A549 (cell line): ENCODE measurements around the gene TBC1D21. TPM values are rescaled to one million over a fixed set of nuclear protein-coding genes. Genes with fewer than 3 reads are reported as not detected.

ENCODE experiments used
- ATAC-seq, 2 experiments: fragments of 200-7000 bp in 1 of 2; fragments of >200 bp in 1 of 2; cut with Nextera tagmentation in 1 of 2; cut with Tn5 transposase in 1 of 2; 3 replicates each; pipeline versions ENCODE4 v1.8.0 to v1.9.1; 2018 to 2020; ENCODE audit warnings: mild to moderate bottlenecking in 1 of 2, moderate library complexity in 1 of 2
- CTCF ChIA-PET: fragments of 300-600 bp; sonication (Branson Sonifier 250); formaldehyde crosslinking; extraction: SDS; loops from one replicate; lab custom pipeline; 2021; ENCODE audit warnings: antibody characterized with exemption, inconsistent platforms; lab: Yijun Ruan, JAX
- POLR2A ChIA-PET: fragments of 350-600 bp; formaldehyde crosslinking; extraction: SDS; loops from one replicate; lab custom pipeline; 2021; ENCODE audit warnings: antibody characterized with exemption, inconsistent platforms; lab: Yijun Ruan, JAX
- DNase-seq, 2 experiments: peaks; one replicate each; pipeline versions ENCODE4 v3.0.0 to v3.0.0-alpha.2; 2011 to 2016; ENCODE audit warnings: low read depth in 1 of 2, low spot score in 1 of 2
- FAIRE-seq: peaks from 2 replicates; lab custom pipeline; 2011; peaks lifted over from hg19 to GRCh38; lab: Jason Lieb, UNC
- H3K27ac ChIP-seq, 2 experiments: fragments of >200 bp; sonication (Bioruptor Twin); formaldehyde crosslinking; 3 replicates each; pipeline ENCODE4 v1.5.1; 2016 to 2017
- H3K4me1 ChIP-seq: fragments of >200 bp; sonication (Bioruptor Twin); formaldehyde crosslinking; 3 replicates; pipeline ENCODE4 v1.6.1; 2016
- H3K4me2 ChIP-seq: fragments of >200 bp; sonication (Bioruptor Twin); formaldehyde crosslinking; 3 replicates; pipeline ENCODE4 v1.6.1; 2016
- H3K4me3 ChIP-seq: fragments of >200 bp; sonication (Bioruptor Twin); formaldehyde crosslinking; 3 replicates; pipeline ENCODE4 v1.5.1; 2016
- H3K9me3 ChIP-seq: fragments of >200 bp; sonication (Bioruptor Twin); formaldehyde crosslinking; 3 replicates; pipeline ENCODE4 v1.6.1; 2016
- ATOH8 ChIP-seq: fragments of 250-450 bp; sonication (Bioruptor Pico); IDR thresholded peaks from 2 replicates; pipeline ENCODE4 v1.5.0; 2020; ENCODE audit warnings: low read depth, mild to moderate bottlenecking, moderate library complexity
- BHLHE40 ChIP-seq: IDR thresholded peaks from 2 replicates; pipeline ENCODE4 v1.6.1; 2012; ENCODE audit warnings: low read depth, low read length, inconsistent platforms
- CBX8 ChIP-seq: fragments of 200-600 bp; sonication (generic); IDR thresholded peaks from 2 replicates; pipeline ENCODE4 v1.6.1; 2016
- CHD2 ChIP-seq: fragments of 150-350 bp; IDR thresholded peaks from 2 replicates; pipeline ENCODE4 v1.6.1; 2014; ENCODE audit warnings: low read length; ENCODE audit not compliant: partially characterized antibody
- CHD4 ChIP-seq: fragments of 200-600 bp; sonication (generic); IDR thresholded peaks from 2 replicates; pipeline ENCODE4 v1.6.1; 2016; ENCODE audit warnings: antibody characterized with exemption, mild to moderate bottlenecking, borderline replicate concordance
- EHMT2 ChIP-seq: fragments of 200-600 bp; sonication (generic); IDR thresholded peaks from 2 replicates; pipeline ENCODE4 v1.6.1; 2016; ENCODE audit warnings: antibody characterized with exemption, low read depth, mild to moderate bottlenecking, moderate library complexity
- EP300 ChIP-seq, 2 experiments: fragments of >200 bp; sonication (Bioruptor Twin); formaldehyde crosslinking; IDR thresholded peaks; 2 replicates in 1 of 2; 3 replicates in 1 of 2; pipeline ENCODE4 v1.6.1; 2016 to 2017
- ESRRA ChIP-seq: fragments of 150-350 bp; IDR thresholded peaks from 2 replicates; pipeline ENCODE4 v1.6.1; 2014; ENCODE audit warnings: mild to moderate bottlenecking, low read length, borderline replicate concordance
- FOXS1 ChIP-seq: fragments of 250-450 bp; sonication (Bioruptor Pico); IDR thresholded peaks from 2 replicates; pipeline ENCODE4 v1.5.0; 2020; ENCODE audit warnings: mild to moderate bottlenecking, moderate library complexity
- HOXB13 ChIP-seq: fragments of 250-450 bp; sonication (Bioruptor Pico); IDR thresholded peaks from 2 replicates; pipeline ENCODE4 v1.5.0; 2020; ENCODE audit warnings: low read depth, mild to moderate bottlenecking, moderate library complexity
- JUNB ChIP-seq: fragments of >200 bp; sonication (Bioruptor Twin); formaldehyde crosslinking; IDR thresholded peaks from 2 replicates; pipeline ENCODE4 v1.6.1; 2016
- MYC ChIP-seq: IDR thresholded peaks from 2 replicates; pipeline ENCODE4 v1.6.1; 2012; ENCODE audit warnings: mild to moderate bottlenecking, inconsistent platforms, low read length, improper control_type of control experiment, borderline replicate concordance
- NFE2L2 ChIP-seq: fragments of 150-350 bp; conservative IDR thresholded peaks from 2 replicates; pipeline ENCODE4 v1.6.1; 2014; ENCODE audit warnings: low read length
- RARB ChIP-seq: fragments of 250-450 bp; sonication (Bioruptor Pico); IDR thresholded peaks from 2 replicates; pipeline ENCODE4 v1.8.0; 2021; ENCODE audit warnings: mild to moderate bottlenecking, moderate library complexity
- RCOR1 ChIP-seq: fragments of 150-350 bp; IDR thresholded peaks from 2 replicates; pipeline ENCODE4 v1.6.1; 2014; ENCODE audit warnings: antibody characterized with exemption, low read length, low read depth
- RFX5 ChIP-seq: fragments of 450-650 bp; IDR thresholded peaks from 2 replicates; pipeline ENCODE4 v1.7.1; 2014; ENCODE audit warnings: antibody characterized with exemption, mild to moderate bottlenecking, moderate library complexity
- SMC3 ChIP-seq: fragments of >200 bp; sonication (Bioruptor Twin); formaldehyde crosslinking; IDR thresholded peaks from 3 replicates; pipeline ENCODE4 v1.6.1; 2018; ENCODE audit warnings: inconsistent platforms
- TFCP2L1 ChIP-seq: fragments of 250-450 bp; sonication (Bioruptor Pico); IDR thresholded peaks from 2 replicates; pipeline ENCODE4 v1.5.0; 2021; ENCODE audit warnings: mild to moderate bottlenecking
- USF2 ChIP-seq: fragments of 450-650 bp; IDR thresholded peaks from 2 replicates; pipeline ENCODE4 v1.6.1; 2014; ENCODE audit warnings: antibody characterized with exemption
- ZSCAN20 ChIP-seq: fragments of 250-450 bp; sonication (Bioruptor Pico); IDR thresholded peaks from 2 replicates; pipeline ENCODE4 v1.8.0; 2022; ENCODE audit warnings: mild to moderate bottlenecking, moderate library complexity
- WGBS: methylation state at CpG from one replicate; pipeline ENCODE4 v1.1.6; 2017; ENCODE audit errors: missing lambda C conversion rate; 5-methylcytosine and 5-hydroxymethylcytosine counted together
- polyA plus RNA-seq, 4 experiments: library from polyadenylated mRNA; depleted of rRNA in 3 of 4; stranded (reverse); fragments of >200 nt; fragmentation: RNase III in 1 of 4; extraction: RNeasy Plus Mini Kit Qiagen cat#74134 plus additional on column Dnase treatment in 1 of 4; gene quantifications; 2 replicates in 3 of 4; 3 replicates in 1 of 4; pipeline ENCODE4 v1.2.3, GENCODE V29; 2011 to 2017

TBC1D21 gene
- polyA plus RNA-seq, 2 of the 4 experiments (the other 2 are of a cell fraction): not detected

DNA sequence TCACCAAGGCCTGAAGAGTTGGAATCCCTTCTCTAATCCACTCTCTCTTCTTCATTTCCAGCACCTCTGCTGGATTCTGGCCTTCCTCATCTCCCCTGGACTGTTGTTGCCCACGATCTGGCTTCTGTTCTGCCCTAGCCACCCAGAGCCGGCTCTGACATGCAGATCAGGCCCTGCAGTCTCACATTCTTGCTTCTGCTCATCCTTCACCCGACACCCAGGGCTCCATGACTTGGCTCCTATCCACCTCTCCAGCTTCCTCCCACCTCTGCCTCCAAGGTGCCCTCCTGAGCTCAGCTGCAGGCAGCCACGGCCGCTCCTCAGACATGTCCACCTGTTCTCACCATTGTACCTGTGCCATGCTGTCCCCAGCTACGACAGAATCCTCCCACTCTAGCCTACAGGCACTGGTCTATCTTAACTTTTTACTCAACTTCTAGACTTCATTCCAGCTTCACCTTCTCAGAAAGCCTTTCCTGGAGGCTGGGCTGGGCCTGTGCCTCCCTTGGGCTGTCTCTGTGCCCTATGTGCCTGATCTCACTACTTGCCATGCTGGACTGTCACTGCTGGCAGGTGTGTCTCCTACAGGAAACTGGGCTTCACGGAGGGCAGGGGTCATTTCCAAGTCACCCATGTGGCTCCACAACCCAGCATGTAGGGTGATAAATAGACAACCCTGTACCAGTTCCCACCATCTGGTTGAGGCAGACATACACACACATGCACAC lies 16.0 kb upstream of the TBC1D21 start (continued):
- TF ChIP-seq ZSCAN20 (CRISPR knock-in tag) (no peak), NFE2L2 (no peak), HOXB13 (CRISPR knock-in tag) (no peak), RFX5 (no peak), BHLHE40 (no peak), EP300 (IDR thresholded peaks at IDR 0.05) (no peak)

- H3K9me3 ChIP-seq: no peaks in the 10 kb centered on the region
- DNase-seq (no peak), FAIRE-seq (no peak), ATAC-seq (no peak)
- no peak for TF ChIP-seq MYC
- TF ChIP-seq CBX8: no peak
- TF ChIP-seq EHMT2: no peak
- no peak for TF ChIP-seq RARB (CRISPR knock-in tag)
- no peak for TF ChIP-seq RFX5
- TF ChIP-seq ESRRA: no peak
- no peak for TF ChIP-seq ATOH8 (CRISPR knock-in tag)
- no peak for TF ChIP-seq TFCP2L1
- TF ChIP-seq EP300 (IDR thresholded peaks at IDR 0.05): no peak
- no peak for TF ChIP-seq CHD2
- TF ChIP-seq CHD4: no peak
- TF ChIP-seq FOXS1: no peak
- H3K4me1 ChIP-seq: no peaks in the 10 kb centered on the region
- WGBS: 35% methylated on average over 3 of the region's 6 CpGs
- H3K4me2 ChIP-seq: no peak overlapping the region
- no peak overlapping the region for H3K4me3 ChIP-seq
- H3K27ac ChIP-seq: no peak overlapping the region
- ChIA-PET CTCF (interaction anchor here (1.6 kb wide), 1 partner anchor 23 kb away, joined by 3 read pairs; no protein-coding TSS in a partner anchor), POLR2A (no interaction called here)
Measured at GRCh38 chr15:73858062-73858461, 15.3 kb upstream of the TBC1D21 start.

- H3K4me3 ChIP-seq: no peak overlapping the region
- FAIRE-seq (no peak), DNase-seq (no peak)
- CTCF ChIA-PET: no interaction called here
- no peak for TF ChIP-seq SMC3
- no peak for TF ChIP-seq RCOR1
- no peak for TF ChIP-seq JUNB
- TF ChIP-seq, all 56 proteins: peak for 0
- Histone ChIP-seq H3K4me2 (no peak overlapping the region), H3K27ac (no peak overlapping the region), H3K9me3 (no peaks in the 10 kb centered on the region), H3K4me1 (no peaks in the 10 kb centered on the region)
- no peak for ATAC-seq
- POLR2A ChIA-PET: no interaction called here
- 21% methylated on average over 6 of the region's 6 CpGs for whole genome bisulfite sequencing
Measured at GRCh38 chr15:73862276-73862675, 11.1 kb upstream of the TBC1D21 start.

GRCh38 chr15:73865379-73865778 lies 8.0 kb upstream of the TBC1D21 start:
- H3K27ac ChIP-seq: no peak overlapping the region
- ATAC-seq (no peak), DNase-seq (no peak), FAIRE-seq (no peak)
- H3K4me1 ChIP-seq: no peaks in the 10 kb centered on the region
- H3K4me3 ChIP-seq: no peak overlapping the region
- ChIA-PET CTCF (interaction anchor here (1.0 to 1.7 kb wide), 4 partner anchors 9 to 165 kb away, joined by 3 to 4 read pairs (median 4); no protein-coding TSS in a partner anchor), POLR2A (no interaction called here)
- H3K4me2 ChIP-seq: no peak overlapping the region
- no peak for TF ChIP-seq USF2
- TF ChIP-seq, all 56 proteins: peak for 0
- no peaks in the 10 kb centered on the region for H3K9me3 ChIP-seq
